ENCODE data around the gene SYNPR.

DNA sequence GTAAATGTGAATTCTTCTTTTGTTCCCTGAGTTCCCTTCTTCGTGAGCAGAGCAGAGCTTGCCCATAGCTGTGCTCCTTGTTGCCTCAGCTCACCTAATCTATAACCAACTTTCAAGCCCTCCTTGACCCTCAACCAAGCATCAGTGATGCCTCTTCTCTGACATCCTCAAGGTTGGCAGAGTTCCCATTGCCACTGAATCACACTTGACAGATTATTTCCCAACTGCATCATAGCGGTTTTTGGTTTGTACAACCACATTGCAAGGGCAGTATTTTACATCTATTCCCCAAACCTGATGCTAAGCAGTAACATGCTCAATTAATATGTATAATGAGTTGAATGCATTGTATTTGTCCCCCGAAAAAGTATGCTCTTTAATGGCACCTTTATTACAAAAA, 241.3 kb downstream of the SYNPR start:
- TF ChIP-seq EZH2phosphoT487 (IDR thresholded peaks at IDR 0.05; ENCODE audit: borderline replicate concordance, low read length) (no peak), CTCF (IDR thresholded peaks at IDR 0.05; ENCODE audit: low read depth, low read length, poor library complexity, severe bottlenecking) (no peak)
